HepG2 (cell line): Measurements from ENCODE around the gene TMEM87A.

Experiments
- CTCF ChIP-seq: sonication (generic); formaldehyde crosslinking; IDR thresholded peaks from 2 replicates; pipeline ENCODE4 v1.5.0; 2020; ENCODE audit warnings: mild to moderate bottlenecking, missing genetic modification reagents, moderate library complexity
- EZH2 ChIP-seq: conservative IDR thresholded peaks from 2 replicates; pipeline ENCODE4 v1.6.1; 2012; ENCODE audit warnings: mild to moderate bottlenecking, low read depth, low read length, moderate library complexity
- HOXD1 ChIP-seq: sonication (generic); formaldehyde crosslinking; IDR thresholded peaks from 2 replicates; pipeline ENCODE4 v1.5.0; 2020; ENCODE audit warnings: missing genetic modification reagents
- POLR2AphosphoS5 ChIP-seq: IDR thresholded peaks from 2 replicates; pipeline ENCODE4 v1.6.1; 2012; ENCODE audit warnings: low read depth, low read length
- SMC3 ChIP-seq: IDR thresholded peaks from 2 replicates; pipeline ENCODE4 v1.6.1; 2011; ENCODE audit warnings: low read length, improper control_type of control experiment
- TBL1XR1 ChIP-seq: fragments of 150-350 bp; IDR thresholded peaks from 2 replicates; pipeline ENCODE4 v1.6.1; 2014; ENCODE audit warnings: borderline replicate concordance, low read length; ENCODE audit not compliant: partially characterized antibody
- TEAD2 ChIP-seq: sonication (generic); formaldehyde crosslinking; IDR thresholded peaks from 2 replicates; pipeline ENCODE4 v1.9.0; 2021; ENCODE audit warnings: missing genetic modification reagents
- XBP1 ChIP-seq: sonication (generic); formaldehyde crosslinking; IDR thresholded peaks from 2 replicates; pipeline ENCODE4 v1.5.0; 2020; ENCODE audit warnings: missing genetic modification reagents
- ZNF225 ChIP-seq: sonication (generic); formaldehyde crosslinking; IDR thresholded peaks from 2 replicates; pipeline ENCODE4 v1.4.0; 2020; ENCODE audit warnings: mild to moderate bottlenecking, missing genetic modification reagents

- TF ChIP-seq TBL1XR1 = no peak
- no peak for TF ChIP-seq TEAD2 (CRISPR knock-in tag)
- no peak for TF ChIP-seq SMC3
- TF ChIP-seq ZNF225 (CRISPR knock-in tag) = no peak
- TF ChIP-seq HOXD1 (CRISPR knock-in tag) = no peak
- TF ChIP-seq POLR2AphosphoS5 = no peak
- TF ChIP-seq CTCF = no peak
- no peak for TF ChIP-seq XBP1 (CRISPR knock-in tag)
- no peak for TF ChIP-seq EZH2
Observed at GRCh38 chr15:42282926-42283325, 9.7 kb upstream of the TMEM87A start.
